SK-N-SH treated with all-trans-retinoic acid at 6 μM for 48 hours (cell line): ENCODE results near the gene RNF208.
A peak's percentile ranks its signal among the peaks of the same experiment; 100 is the strongest.

Experiments
- ATAC-seq: fragments of 200-7000 bp; cut with Tn5 transposase; 3 replicates; pipeline ENCODE4 v1.9.1; 2020; ENCODE audit warnings: mild to moderate bottlenecking, moderate library complexity
- ARNTL ChIP-seq: fragments of 450-650 bp; formaldehyde crosslinking; IDR thresholded peaks from 2 replicates; pipeline ENCODE4 v1.5.0; 2020; ENCODE audit warnings: low read depth, mild to moderate bottlenecking, moderate library complexity, borderline replicate concordance
- BACH2 ChIP-seq: fragments of 250-450 bp; sonication (Bioruptor Pico); IDR thresholded peaks from 2 replicates; pipeline ENCODE4 v1.9.0; 2021; ENCODE audit warnings: mild to moderate bottlenecking, borderline replicate concordance
- CSDC2 ChIP-seq: fragments of 250-450 bp; sonication (Bioruptor Pico); IDR thresholded peaks from 2 replicates; pipeline ENCODE4 v1.5.0; 2020; ENCODE audit warnings: mild to moderate bottlenecking, moderate library complexity
- CSRNP3 ChIP-seq: fragments of 250-450 bp; sonication (Bioruptor Pico); IDR thresholded peaks from 2 replicates; pipeline ENCODE4 v1.5.1; 2021; ENCODE audit warnings: mild to moderate bottlenecking, moderate library complexity
- GLIS3 ChIP-seq: fragments of 250-450 bp; sonication (Bioruptor Pico); IDR thresholded peaks from 2 replicates; pipeline ENCODE4 v1.5.0; 2020; ENCODE audit warnings: mild to moderate bottlenecking, moderate library complexity
- ISL1 ChIP-seq: fragments of 250-450 bp; sonication (Bioruptor Pico); IDR thresholded peaks from 2 replicates; pipeline ENCODE4 v2.1.2; 2022; ENCODE audit warnings: mild to moderate bottlenecking, moderate library complexity
- OSR1 ChIP-seq: fragments of 250-450 bp; sonication (Bioruptor Pico); IDR thresholded peaks from 2 replicates; pipeline ENCODE4 v1.8.0; 2022; ENCODE audit warnings: moderate library complexity, mild to moderate bottlenecking, inconsistent platforms
- PATZ1 ChIP-seq: fragments of 250-450 bp; sonication (Bioruptor Pico); IDR thresholded peaks from 2 replicates; pipeline ENCODE4 v1.8.0; 2020; ENCODE audit warnings: mild to moderate bottlenecking, moderate library complexity, borderline replicate concordance
- POU6F1 ChIP-seq: fragments of 250-450 bp; sonication (Bioruptor Pico); IDR thresholded peaks from 2 replicates; pipeline ENCODE4 v1.8.0; 2021; ENCODE audit warnings: low read depth, mild to moderate bottlenecking, moderate library complexity, borderline replicate concordance
- SNAI2 ChIP-seq: fragments of 250-450 bp; sonication (Bioruptor Pico); IDR thresholded peaks from 2 replicates; pipeline ENCODE4 v1.5.0; 2020; ENCODE audit warnings: mild to moderate bottlenecking, moderate library complexity
- TCF4 ChIP-seq: fragments of 250-450 bp; sonication (Bioruptor Pico); IDR thresholded peaks from 2 replicates; pipeline ENCODE4 v1.8.0; 2021; ENCODE audit warnings: mild to moderate bottlenecking, moderate library complexity, borderline replicate concordance
- TOX ChIP-seq: fragments of 250-450 bp; sonication (Bioruptor Pico); IDR thresholded peaks from 2 replicates; pipeline ENCODE4 v1.8.0; 2021; ENCODE audit warnings: mild to moderate bottlenecking, moderate library complexity, borderline replicate concordance
- TSHZ2 ChIP-seq: fragments of 250-450 bp; sonication (Bioruptor Pico); IDR thresholded peaks from 2 replicates; pipeline ENCODE4 v1.5.0; 2020; ENCODE audit warnings: mild to moderate bottlenecking, moderate library complexity
- ZFP30 ChIP-seq: fragments of 450-650 bp; formaldehyde crosslinking; IDR thresholded peaks from 2 replicates; pipeline ENCODE4 v1.5.0; 2022; ENCODE audit warnings: mild to moderate bottlenecking, moderate library complexity
- ZNF565 ChIP-seq: fragments of 450-650 bp; formaldehyde crosslinking; conservative IDR thresholded peaks from 2 replicates; pipeline ENCODE4 v1.5.0; 2020; ENCODE audit warnings: low read depth, mild to moderate bottlenecking, moderate library complexity
- ZNF8 ChIP-seq: fragments of 450-650 bp; formaldehyde crosslinking; IDR thresholded peaks from 2 replicates; pipeline ENCODE4 v1.5.0; 2020; ENCODE audit warnings: mild to moderate bottlenecking, moderate library complexity

The RNF208 gene

GRCh38 chr9:137236936-137237421 is 14.9 kb upstream of the RNF208 start (continued):
- TF ChIP-seq PATZ1 (no peak), ZFP30 (CRISPR knock-in tag) (no peak), SNAI2 (CRISPR knock-in tag) (no peak), POU6F1 (CRISPR knock-in tag) (no peak), ZNF565 (CRISPR knock-in tag) (no peak), CSRNP3 (no peak), TOX (no peak)

GRCh38 chr9:137236238-137236935 is 14.3 kb upstream of the RNF208 start:
- ATAC-seq, result peak; percentile 65
- TF ChIP-seq ISL1 (CRISPR knock-in tag) (no peak), ZFP30 (CRISPR knock-in tag) (no peak), PATZ1 (peak; percentile 42; the same call in 1 of the 2 replicates)

GRCh38 chr9:137235424-137236237 is 13.6 kb upstream of the RNF208 start:
- no peak for ATAC-seq
- TF ChIP-seq BACH2 (CRISPR knock-in tag) (no peak), CSDC2 (CRISPR knock-in tag) (no peak), ZFP30 (CRISPR knock-in tag) (no peak), OSR1 (CRISPR knock-in tag) (no peak), POU6F1 (CRISPR knock-in tag) (no peak)

- ATAC-seq, result no peak
- TF ChIP-seq GLIS3 (CRISPR knock-in tag), result no peak
- no peak for TF ChIP-seq ZNF8
- no peak for TF ChIP-seq TCF4 (CRISPR knock-in tag)
- no peak for TF ChIP-seq ARNTL
- no peak for TF ChIP-seq CSRNP3
- TF ChIP-seq BACH2 (CRISPR knock-in tag), result no peak
- TF ChIP-seq PATZ1, result no peak
- TF ChIP-seq ISL1 (CRISPR knock-in tag), result no peak
- no peak for TF ChIP-seq TSHZ2
Measured at GRCh38 chr9:137234758-137235423, 12.9 kb upstream of the RNF208 start.
